ENCODE data around the gene RNF150. TPM values are rescaled to one million over a fixed set of nuclear protein-coding genes. Genes with fewer than 3 reads are reported as not detected.

The RNF150 gene
- total and polyA plus RNA-seq, 2 of the 4 experiments (the other 2 are of a cell fraction), result 6.2 to 18.1 TPM

- H3K56ac ChIP-seq (ENCODE audit: extremely low read depth, insufficient read depth, low read length), result peak overlapping the region; percentile 48; the same call in 1 of the 2 replicates
- H3K23ac ChIP-seq (ENCODE audit: low read depth, low read length), result peak overlapping the region; percentile 87
- peak overlapping the region; percentile 86 for H2BK15ac ChIP-seq (ENCODE audit: low read depth, low read length)
- no peaks in the 10 kb centered on the region for H3K27me3 ChIP-seq (ENCODE audit: control insufficient read depth, insufficient read depth, low read length)
- no TSS peak for BruUV-seq (replicated peaks)
- POLR2A ChIA-PET (ENCODE audit: unreplicated experiment), result no interaction called here
- H2BK20ac ChIP-seq (ENCODE audit: low read depth, low read length), result peak overlapping the region; percentile 88
- H3K14ac ChIP-seq (replicated peaks; ENCODE audit: low read depth, low read length), result peak overlapping the region; percentile 93
- peak overlapping the region; percentile 91 for H2BK120ac ChIP-seq (ENCODE audit: low read depth, low read length)
- peak overlapping the region; percentile 62; the same call in 1 of the 2 replicates for H3K27ac ChIP-seq (ENCODE audit: insufficient read depth, low read length)
- H3K79me1 ChIP-seq (ENCODE audit: low read depth in 1 of 2, low read length in 2 of 2), result peaks cover 0 to 6% of the 10 kb centered on the region in 2 experiments; a peak in 2 of 4 replicates
- ATAC-seq (ENCODE audit: low read depth), result peak; percentile 96
- intact Hi-C loops (cut with micrococcal nuclease) (no loop called here), dilution Hi-C loops (cut with HindIII; ENCODE audit: low sequenced_read_pairs, unreplicated experiment) (no loop called here), in situ Hi-C loops (cut with MboI; ENCODE audit: low sequenced_read_pairs) (no loop called here)
- no CpG with 5 or more reads among the region's 4 CpGs for WGBS, 2 experiments (ENCODE audit: extremely low coverage in 2 of 2, insufficient read length in 1 of 2)
- peak overlapping the region; percentile 75; the same call in 1 of the 2 replicates for H4K5ac ChIP-seq (ENCODE audit: low read depth, low read length)
- peak overlapping the region; percentile 87 for H2AK5ac ChIP-seq (ENCODE audit: low read depth, low read length)
- H4K20me1 ChIP-seq (ENCODE audit: insufficient read depth, low read length), result no peaks in the 10 kb centered on the region
- CTCF ChIA-PET, result no interaction called here
- no peaks in the 10 kb centered on the region for H3K9me3 ChIP-seq (ENCODE audit: control insufficient read depth, insufficient read depth, low read length)
- no peak overlapping the region for H3K9ac ChIP-seq (ENCODE audit: low read depth, low read length)
- H3K4ac ChIP-seq (ENCODE audit: low read depth, low read length), result peak overlapping the region; percentile 91
- peak overlapping the region; percentile 14 to 73; a peak in 3 of 4 replicates for H4K8ac ChIP-seq (ENCODE audit: low read depth in 2 of 2, low read length in 2 of 2)
- peaks cover 9% of the 10 kb centered on the region; the same call in 1 of the 2 replicates for H3K4me1 ChIP-seq (ENCODE audit: control insufficient read depth, insufficient read depth, low read length)
- no peak overlapping the region for H2AK9ac ChIP-seq (replicated peaks; ENCODE audit: low read depth, low read length, poor library complexity)
- H3K36me3 ChIP-seq (ENCODE audit: control insufficient read depth, insufficient read depth, low read length), result no peaks in the 10 kb centered on the region
- TF ChIP-seq CEBPB (IDR thresholded peaks at IDR 0.05; ENCODE audit: low read depth, low read length) (peak; percentile 81), RFX5 (IDR thresholded peaks at IDR 0.05; ENCODE audit: low read depth, low read length) (no peak)
- H3K4me3 ChIP-seq (ENCODE audit: insufficient read depth, low read depth, low read length), result no peak overlapping the region
- peak overlapping the region; percentile 93; the same call in 1 of the 2 replicates for H3K18ac ChIP-seq (ENCODE audit: low read depth, low read length)
- no peaks in the 10 kb centered on the region for H3K9me1 ChIP-seq (ENCODE audit: insufficient read depth, low read length)
- H2AFZ ChIP-seq (replicated peaks; ENCODE audit: low read length, poor library complexity), result no peak overlapping the region
- peak overlapping the region; percentile 68; the same call in 1 of the 2 replicates for H3K4me2 ChIP-seq (ENCODE audit: low read depth, low read length)
- peak overlapping the region; percentile 79 for H2BK5ac ChIP-seq (ENCODE audit: low read depth, low read length, poor library complexity, severe bottlenecking)
- peak overlapping the region; percentile 87 for H4K91ac ChIP-seq (ENCODE audit: insufficient read depth, low read depth, low read length)
- DNase-seq, result peak; percentile 94
Observed at GRCh38 chr4:141058591-141059512, 74.4 kb downstream of the RNF150 start.
